ENCODE results near the gene SMIM43. TPM values are rescaled to one million over a fixed set of nuclear protein-coding genes. Genes with fewer than 3 reads are reported as not detected.

SMIM43 gene
- total and polyA plus RNA-seq, 9 of the 15 experiments (the other 6 are each of a cell fraction or from before 2014, with no cell fraction given) = not detected

- Histone ChIP-seq H3K79me2 (ENCODE audit: control insufficient read depth, insufficient read depth, low read length) (no peaks in the 10 kb centered on the region), H3K9ac (ENCODE audit: insufficient read depth in 1 of 2, low read depth in 2 of 2, low read length in 2 of 2) (no peak overlapping the region), H3K4me3 (no peak overlapping the region), H3K36me3 (ENCODE audit: control insufficient read depth, insufficient read depth, low read length) (no peaks in the 10 kb centered on the region), H3K9me1 (ENCODE audit: control insufficient read depth, insufficient read depth, low read length) (no peaks in the 10 kb centered on the region), H3K27ac (ENCODE audit: extremely low read depth, low read depth, low read length) (no peak overlapping the region), H2AFZ (ENCODE audit: low read depth, low read length) (no peak overlapping the region), H3K4me1 (replicated peaks in 1 of 2; ENCODE audit: control insufficient read depth in 2 of 2, insufficient read depth in 2 of 2, low read length in 2 of 2) (no peaks in the 10 kb centered on the region; a peak in 3 of 5 replicates), H4K20me1 (replicated peaks; ENCODE audit: control insufficient read depth, insufficient read depth, low read length) (no peaks in the 10 kb centered on the region), H3K4me2 (ENCODE audit: insufficient read depth, low read length) (no peak overlapping the region), H3K9me3 (replicated peaks; ENCODE audit: control insufficient read depth, insufficient read depth, low read depth, low read length) (no peaks in the 10 kb centered on the region), H3K27me3 (ENCODE audit: control insufficient read depth in 2 of 2, insufficient read depth in 2 of 2, low read length in 2 of 2) (no peaks in the 10 kb centered on the region)
- in situ Hi-C loops (cut with MboI) (no loop called here), intact Hi-C loops (cut with micrococcal nuclease) (no loop called here)
- ChIA-PET POLR2A (interaction anchor here (1.6 kb wide), 1 partner anchor 10 kb away, joined by 4 read pairs; no protein-coding TSS in a partner anchor), CTCF (ENCODE audit: low intra/inter-chr PET ratio) (no interaction called here)
- ATAC-seq (no peak), DNase-seq (ENCODE audit: extremely low read depth in 1 of 4, low spot score in 3 of 4) (no peak), FAIRE-seq (no peak)
- BruUV-seq (replicated peaks) = no TSS peak
- TF ChIP-seq GTF2A2 (tag; IDR thresholded peaks at IDR 0.05) = no peak
- peak; percentile 95 for TF ChIP-seq MEF2A (IDR thresholded peaks at IDR 0.05; ENCODE audit: control insufficient read depth, low read depth, low read length)
- TF ChIP-seq SFPQ (IDR thresholded peaks at IDR 0.05; ENCODE audit: low read depth, low read length) = no peak
- peak; percentile 37; the same call in 1 of the 2 replicates for TF ChIP-seq JUND (IDR thresholded peaks at IDR 0.05; ENCODE audit: borderline replicate concordance, low read depth, low read length)
- TF ChIP-seq JUND (tag; IDR thresholded peaks at IDR 0.05; ENCODE audit: borderline replicate concordance, low read depth, low read length) = no peak
- peak in 1 of 2 experiments; percentile 25; a peak in 1 of 4 replicates for TF ChIP-seq TRIM24 (IDR thresholded peaks at IDR 0.05)
- no peak for TF ChIP-seq ZNF274 (IDR thresholded peaks at IDR 0.05; ENCODE audit: borderline replicate concordance, low read depth, low read length)
- TF ChIP-seq PKNOX1 (IDR thresholded peaks at IDR 0.05) = peak; percentile 89
- no peak for TF ChIP-seq ZNF324 (CRISPR knock-in tag; IDR thresholded peaks at IDR 0.05)
- TF ChIP-seq RB1 (IDR thresholded peaks at IDR 0.05; ENCODE audit: low read depth) = no peak
- TF ChIP-seq PML (IDR thresholded peaks at IDR 0.05; ENCODE audit: low read length) = no peak
- no peak for TF ChIP-seq CEBPG (CRISPR knock-in tag; IDR thresholded peaks at IDR 0.05)
- TF ChIP-seq CEBPG (tag; conservative IDR thresholded peaks at IDR 0.05 in 1 of 2, IDR thresholded peaks at IDR 0.05 in 1 of 2) = peak in 1 of 2 experiments; percentile 55; a peak in 2 of 4 replicates
- peak; percentile 81 for TF ChIP-seq ATF3 (IDR thresholded peaks at IDR 0.05)
- no peak for TF ChIP-seq ATF3 (CRISPR knock-in tag; conservative IDR thresholded peaks at IDR 0.05)
- no peak for TF ChIP-seq LARP7 (IDR thresholded peaks at IDR 0.05)
- peak; percentile 34; the same call in 1 of the 2 replicates for TF ChIP-seq JUN (IDR thresholded peaks at IDR 0.05; ENCODE audit: borderline replicate concordance, low read depth, low read length)
- no peak for TF ChIP-seq JUN (CRISPR knock-in tag; IDR thresholded peaks at IDR 0.05; ENCODE audit: borderline replicate concordance)
- WGBS (ENCODE audit: insufficient coverage, low coverage, missing lambda C conversion rate) = 0% methylated on average over 1 of the region's 1 CpG
Measured at GRCh38 chr4:121783210-121783609, 18.2 kb upstream of the SMIM43 start.
